Keratinocyte (primary cell): ENCODE results near the gene BSDC1.

Experiments used
- EZH2 ChIP-seq: IDR thresholded peaks from one replicate; pipeline ENCODE4 v1.6.1; 2012; ENCODE audit warnings: inconsistent platforms, mild to moderate bottlenecking, low read length, moderate library complexity
- TF ChIP-seq, protein P1 (sequence below), 3 experiments: IDR thresholded peaks in 1 of 3; conservative IDR thresholded peaks in 1 of 3; optimal IDR thresholded peaks in 1 of 3; 2 replicates in 2 of 3; 3 replicates in 1 of 3; pipeline versions ENCODE3 to v1.5.1; 2011; ENCODE audit warnings: low read length in 3 of 3, mild to moderate bottlenecking in 3 of 3, moderate library complexity in 2 of 3, control low read depth in 1 of 3, inconsistent platforms in 1 of 3; ENCODE audit not compliant: insufficient read depth in 2 of 3; ENCODE audit errors: extremely low read depth in 1 of 3

DNA sequence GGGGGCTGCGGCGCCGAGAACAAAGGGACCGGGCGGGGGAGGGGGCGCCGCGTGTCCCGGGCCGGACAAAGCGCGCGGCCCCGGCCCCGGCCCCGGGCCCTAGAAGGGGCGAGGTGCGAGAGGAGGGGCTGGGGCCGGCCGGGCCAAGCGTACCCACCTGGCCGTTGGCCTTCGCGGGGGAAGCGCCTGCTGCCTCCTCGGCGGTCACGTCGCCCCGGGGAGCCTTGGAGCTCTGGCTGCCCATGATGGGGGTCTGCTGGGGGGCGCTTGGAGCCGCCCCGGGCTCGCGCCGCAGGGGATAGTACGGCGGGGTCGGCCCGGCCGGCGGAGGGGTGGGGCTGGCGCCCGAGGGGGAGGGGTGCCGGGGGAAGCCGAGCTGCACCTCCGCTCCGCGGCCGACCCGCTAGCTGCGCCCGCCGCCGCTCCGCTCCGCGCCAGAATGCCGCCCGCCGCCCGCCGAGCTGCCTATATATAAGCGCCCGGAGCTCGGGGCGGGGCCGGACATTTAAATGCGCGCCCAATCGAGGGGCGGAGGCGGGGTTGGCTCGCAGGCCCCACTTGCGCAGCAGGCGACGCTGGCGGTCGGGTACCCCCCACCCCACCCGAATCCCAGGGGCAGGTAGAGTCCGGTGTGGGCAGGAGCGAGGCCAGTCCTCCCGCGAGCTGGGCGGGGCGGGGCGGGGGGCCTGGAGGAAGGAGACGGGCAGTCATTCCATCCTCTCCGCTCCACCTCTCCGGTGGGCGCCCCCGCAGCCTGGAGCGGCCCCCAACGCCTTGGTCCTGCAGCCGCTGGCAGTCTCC lies 58.3 kb downstream of the BSDC1 start, which contains the start of gene MARCKSL1:
- TF ChIP-seq, protein P1, sequence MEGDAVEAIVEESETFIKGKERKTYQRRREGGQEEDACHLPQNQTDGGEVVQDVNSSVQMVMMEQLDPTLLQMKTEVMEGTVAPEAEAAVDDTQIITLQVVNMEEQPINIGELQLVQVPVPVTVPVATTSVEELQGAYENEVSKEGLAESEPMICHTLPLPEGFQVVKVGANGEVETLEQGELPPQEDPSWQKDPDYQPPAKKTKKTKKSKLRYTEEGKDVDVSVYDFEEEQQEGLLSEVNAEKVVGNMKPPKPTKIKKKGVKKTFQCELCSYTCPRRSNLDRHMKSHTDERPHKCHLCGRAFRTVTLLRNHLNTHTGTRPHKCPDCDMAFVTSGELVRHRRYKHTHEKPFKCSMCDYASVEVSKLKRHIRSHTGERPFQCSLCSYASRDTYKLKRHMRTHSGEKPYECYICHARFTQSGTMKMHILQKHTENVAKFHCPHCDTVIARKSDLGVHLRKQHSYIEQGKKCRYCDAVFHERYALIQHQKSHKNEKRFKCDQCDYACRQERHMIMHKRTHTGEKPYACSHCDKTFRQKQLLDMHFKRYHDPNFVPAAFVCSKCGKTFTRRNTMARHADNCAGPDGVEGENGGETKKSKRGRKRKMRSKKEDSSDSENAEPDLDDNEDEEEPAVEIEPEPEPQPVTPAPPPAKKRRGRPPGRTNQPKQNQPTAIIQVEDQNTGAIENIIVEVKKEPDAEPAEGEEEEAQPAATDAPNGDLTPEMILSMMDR (optimal IDR thresholded peaks at IDR 0.05 in 1 of 3, IDR thresholded peaks at IDR 0.05 in 1 of 3, conservative IDR thresholded peaks at IDR 0.05 in 1 of 3; ENCODE audit: extremely low read depth in 1 of 3, insufficient read depth in 2 of 3, low read length in 3 of 3) = no peak
- TF ChIP-seq EZH2 = no peak
